GM23338 (cell line): ENCODE data around the gene RPL27. TPM values are rescaled to one million over a fixed set of nuclear protein-coding genes. Genes with fewer than 3 reads are reported as not detected.
A peak's percentile ranks its signal among the peaks of the same experiment; 100 is the strongest.

ENCODE experiments used
- ATAC-seq: fragments of 200-7000 bp; cut with Tn5 transposase; 3 replicates; pipeline ENCODE4 v1.9.1; 2020
- DNase-seq: peaks from one replicate; pipeline ENCODE4 v3.0.0-alpha.2; 2015; ENCODE audit warnings: low spot score
- H2AFZ ChIP-seq: fragments of 200-600 bp; sonication (generic); 2 replicates; pipeline ENCODE4 v1.8.0; 2016; ENCODE audit warnings: antibody characterized with exemption, mild to moderate bottlenecking, moderate library complexity
- H3F3A ChIP-seq: fragments of 200-600 bp; sonication (generic); replicated peaks from 2 replicates; pipeline ENCODE4 v1.8.0; 2017; ENCODE audit warnings: antibody characterized with exemption, mixed run types, low read depth
- H3K27ac ChIP-seq: fragments of 200-600 bp; sonication (generic); 2 replicates; pipeline ENCODE4 v1.6.1; 2016; ENCODE audit warnings: low read depth
- H3K27me3 ChIP-seq: fragments of 200-600 bp; sonication (generic); 2 replicates; pipeline ENCODE4 v1.8.0; 2016; ENCODE audit warnings: mild to moderate bottlenecking, mixed run types, moderate library complexity; ENCODE audit not compliant: insufficient read depth
- H3K36me3 ChIP-seq: fragments of 200-600 bp; sonication (generic); 2 replicates; pipeline ENCODE4 v1.8.0; 2016; ENCODE audit warnings: mild to moderate bottlenecking; ENCODE audit not compliant: insufficient read depth
- H3K4me1 ChIP-seq: fragments of 200-600 bp; sonication (generic); 2 replicates; pipeline ENCODE4 v1.8.0; 2016; ENCODE audit warnings: mild to moderate bottlenecking, moderate library complexity; ENCODE audit not compliant: insufficient read depth
- H3K4me2 ChIP-seq: fragments of 200-600 bp; sonication (generic); 2 replicates; pipeline ENCODE4 v1.7.1; 2017; ENCODE audit warnings: mixed run types
- H3K4me3 ChIP-seq: fragments of 200-600 bp; sonication (generic); 2 replicates; pipeline ENCODE4 v1.6.1; 2016; ENCODE audit warnings: mixed run types
- H3K79me2 ChIP-seq: fragments of 200-600 bp; sonication (generic); replicated peaks from 2 replicates; pipeline ENCODE4 v1.8.0; 2017; ENCODE audit warnings: mild to moderate bottlenecking; ENCODE audit not compliant: insufficient read depth
- H3K9me2 ChIP-seq: fragments of 200-600 bp; sonication (generic); 2 replicates; pipeline ENCODE4 v1.8.0; 2017; ENCODE audit not compliant: insufficient read depth
- H4K20me1 ChIP-seq: fragments of 200-600 bp; sonication (generic); replicated peaks from 2 replicates; pipeline ENCODE4 v1.8.0; 2017; ENCODE audit warnings: mild to moderate bottlenecking; ENCODE audit not compliant: insufficient read depth
- H3K27ac Mint-ChIP-seq: 2 replicates; pipeline ENCODE4 v1.8.0; 2020; ENCODE audit warnings: inconsistent platforms, mild to moderate bottlenecking, moderate library complexity, mixed read lengths
- H3K27me3 Mint-ChIP-seq: 3 replicates; pipeline ENCODE4 v1.8.0; 2022; ENCODE audit warnings: low read depth, mild to moderate bottlenecking, moderate library complexity, mixed read lengths, inconsistent platforms; ENCODE audit not compliant: insufficient read depth, poor library complexity
- H3K36me3 Mint-ChIP-seq: 3 replicates; pipeline ENCODE4 v1.8.0; 2021; ENCODE audit warnings: low read depth, mild to moderate bottlenecking, inconsistent platforms, moderate library complexity, mixed read lengths
- H3K4me1 Mint-ChIP-seq: 3 replicates; pipeline ENCODE4 v1.8.0; 2020; ENCODE audit warnings: mild to moderate bottlenecking, inconsistent platforms, mixed read lengths
- H3K4me3 Mint-ChIP-seq: 3 replicates; pipeline ENCODE4 v1.8.0; 2021; ENCODE audit warnings: moderate library complexity, mild to moderate bottlenecking, inconsistent platforms, mixed read lengths
- H3K9me3 Mint-ChIP-seq: 3 replicates; pipeline ENCODE4 v1.8.0; 2020; ENCODE audit warnings: moderate library complexity, mild to moderate bottlenecking, inconsistent platforms, mixed read lengths
- CREB1 ChIP-seq: fragments of 250-450 bp; sonication (Bioruptor Pico); IDR thresholded peaks from 2 replicates; pipeline ENCODE4 v1.5.0; 2020; ENCODE audit warnings: low read depth, mild to moderate bottlenecking, moderate library complexity
- EZH2 ChIP-seq: fragments of 200-600 bp; sonication (generic); IDR thresholded peaks from one replicate; pipeline ENCODE4 v1.8.0; 2017; ENCODE audit warnings: antibody characterized with exemption, mild to moderate bottlenecking, low read depth; ENCODE audit not compliant: unreplicated experiment
- JUNB ChIP-seq: IDR thresholded peaks from one replicate; pipeline ENCODE4 v1.6.1; 2016; ENCODE audit warnings: antibody characterized with exemption; ENCODE audit not compliant: unreplicated experiment
- STAT1 ChIP-seq: IDR thresholded peaks from one replicate; pipeline ENCODE4 v1.6.1; 2016; ENCODE audit warnings: antibody characterized with exemption; ENCODE audit not compliant: unreplicated experiment
- ZNF114 ChIP-seq: fragments of 250-450 bp; sonication (Bioruptor Pico); IDR thresholded peaks from 2 replicates; pipeline ENCODE4 v1.5.0; 2020; ENCODE audit warnings: mild to moderate bottlenecking, moderate library complexity
- ZNF331 ChIP-seq: fragments of 250-450 bp; sonication (Bioruptor Pico); IDR thresholded peaks from 2 replicates; pipeline ENCODE4 v1.5.0; 2020; ENCODE audit warnings: low read depth, mild to moderate bottlenecking, moderate library complexity
- ZNF462 ChIP-seq: fragments of 250-450 bp; sonication (Bioruptor Pico); IDR thresholded peaks from 2 replicates; pipeline ENCODE4 v1.5.0; 2020; ENCODE audit warnings: mild to moderate bottlenecking, moderate library complexity
- polyA plus RNA-seq: library from polyadenylated mRNA; unstranded; fragments of >200 nt; fragmentation: Nextera tagmentation; extraction: Ambion mirVana; gene quantifications from 2 replicates; pipeline ENCODE4 v1.2.1, GENCODE V29; 2016
- total RNA-seq: library from RNA; depleted of rRNA; stranded (reverse); fragments of >200 nt; shearing (Covaris generic); gene quantifications from 2 replicates; pipeline ENCODE4 v1.2.3, GENCODE V29; 2014
- TF ChIP-seq, protein P1 (sequence below), 2 experiments: fragments of 200-600 bp in 1 of 2; sonication (generic) in 1 of 2; conservative IDR thresholded peaks; 2 replicates each; pipeline versions ENCODE4 v1.5.1 to v1.6.1; 2016 to 2017; ENCODE audit warnings: antibody characterized with exemption in 2 of 2, low read depth in 2 of 2, mild to moderate bottlenecking in 2 of 2, moderate library complexity in 1 of 2

Gene RPL27
- total and polyA plus RNA-seq, 2 experiments from 2014 or later: 1,784 to 2,722 TPM

GRCh38 chr17:43039646-43040045 lies 41.4 kb downstream of the RPL27 start:
- Histone ChIP-seq H3K4me3 (no peak overlapping the region), H3K4me2 (no peak overlapping the region), H4K20me1 (no peaks in the 10 kb centered on the region), H3K79me2 (no peaks in the 10 kb centered on the region), H2AFZ (no peak overlapping the region), H3K27ac (peak overlapping the region; percentile 64; the same call in 1 of the 2 replicates), H3K9me2 (no peaks in the 10 kb centered on the region), H3K4me1 (peaks cover 64% of the 10 kb centered on the region), H3K27me3 (no peaks in the 10 kb centered on the region), H3F3A (peaks cover 25% of the 10 kb centered on the region), H3K36me3 (no peaks in the 10 kb centered on the region)
- H3K36me3 Mint-ChIP-seq: 0 out of 3 replicates have a peak, but pooled peaks cover 2% of the 10 kb centered on the region
- peak overlapping the region; percentile 61; the same call in 1 of the 2 replicates for H3K27ac Mint-ChIP-seq
- H3K4me3 Mint-ChIP-seq: no peak overlapping the region
- no peak for DNase-seq
- TF ChIP-seq ZNF462 (CRISPR knock-in tag) (no peak), CREB1 (no peak), EZH2 (no peak), ZNF114 (no peak), JUNB (no peak), STAT1 (no peak), ZNF331 (no peak)
- TF ChIP-seq, protein P1, sequence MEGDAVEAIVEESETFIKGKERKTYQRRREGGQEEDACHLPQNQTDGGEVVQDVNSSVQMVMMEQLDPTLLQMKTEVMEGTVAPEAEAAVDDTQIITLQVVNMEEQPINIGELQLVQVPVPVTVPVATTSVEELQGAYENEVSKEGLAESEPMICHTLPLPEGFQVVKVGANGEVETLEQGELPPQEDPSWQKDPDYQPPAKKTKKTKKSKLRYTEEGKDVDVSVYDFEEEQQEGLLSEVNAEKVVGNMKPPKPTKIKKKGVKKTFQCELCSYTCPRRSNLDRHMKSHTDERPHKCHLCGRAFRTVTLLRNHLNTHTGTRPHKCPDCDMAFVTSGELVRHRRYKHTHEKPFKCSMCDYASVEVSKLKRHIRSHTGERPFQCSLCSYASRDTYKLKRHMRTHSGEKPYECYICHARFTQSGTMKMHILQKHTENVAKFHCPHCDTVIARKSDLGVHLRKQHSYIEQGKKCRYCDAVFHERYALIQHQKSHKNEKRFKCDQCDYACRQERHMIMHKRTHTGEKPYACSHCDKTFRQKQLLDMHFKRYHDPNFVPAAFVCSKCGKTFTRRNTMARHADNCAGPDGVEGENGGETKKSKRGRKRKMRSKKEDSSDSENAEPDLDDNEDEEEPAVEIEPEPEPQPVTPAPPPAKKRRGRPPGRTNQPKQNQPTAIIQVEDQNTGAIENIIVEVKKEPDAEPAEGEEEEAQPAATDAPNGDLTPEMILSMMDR (conservative IDR thresholded peaks at IDR 0.05; ENCODE audit: low read depth in 2 of 2): no peak
- peaks cover 72% of the 10 kb centered on the region for H3K4me1 Mint-ChIP-seq
- peaks cover 17% of the 10 kb centered on the region for H3K27me3 Mint-ChIP-seq
- no peaks in the 10 kb centered on the region for H3K9me3 Mint-ChIP-seq
- no peak for ATAC-seq
